ENCODE data around the gene F13B. TPM values are rescaled to one million over a fixed set of nuclear protein-coding genes. Genes with fewer than 3 reads are reported as not detected.

Gene F13B
- total RNA-seq, 1 experiment from 2014 or later, result not detected

GRCh38 chr1:197106869-197107268, 39.8 kb upstream of the F13B start:
- Histone ChIP-seq H3K79me2 (ENCODE audit: insufficient read depth, low read length) (peaks cover 28% of the 10 kb centered on the region), H3K27ac (ENCODE audit: low read depth, low read length) (no peak overlapping the region), H3K4me2 (ENCODE audit: low read length) (no peak overlapping the region), H3K27me3 (ENCODE audit: insufficient read depth, low read length) (no peaks in the 10 kb centered on the region), H3K4me3 (replicated peaks in 1 of 2; ENCODE audit: low read depth in 1 of 2, low read length in 2 of 2) (no peak overlapping the region), H3K4me1 (ENCODE audit: control insufficient read depth in 1 of 2, insufficient read depth in 2 of 2, low read length in 2 of 2) (no peaks in the 10 kb centered on the region), H3K9ac (ENCODE audit: low read length) (no peak overlapping the region), H3K9me2 (ENCODE audit: insufficient read depth) (no peaks in the 10 kb centered on the region), H3K36me3 (ENCODE audit: control insufficient read depth in 1 of 2, insufficient read depth in 2 of 2, low read length in 2 of 2) (peaks cover 14 to 21% of the 10 kb centered on the region in 2 experiments; a peak in 3 of 4 replicates), H2AFZ (ENCODE audit: low read depth, low read length, poor library complexity, severe bottlenecking) (no peak overlapping the region), H3K9me3 (ENCODE audit: control insufficient read depth in 1 of 2, insufficient read depth in 1 of 2, low read depth in 1 of 2, low read length in 2 of 2) (no peaks in the 10 kb centered on the region), H4K20me1 (ENCODE audit: insufficient read depth) (no peaks in the 10 kb centered on the region)
- CTCF ChIA-PET, result no interaction called here
- POLR2A ChIA-PET, result no interaction called here
- TF ChIP-seq SP1 (IDR thresholded peaks at IDR 0.05; ENCODE audit: low read depth) (no peak), YY1 (IDR thresholded peaks at IDR 0.05; ENCODE audit: extremely low read depth, insufficient replicate concordance, low read depth, low read length) (no peak), POLR2A (IDR thresholded peaks at IDR 0.05; ENCODE audit: borderline replicate concordance, extremely low read depth, insufficient read depth, insufficient read length) (no peak), EGR1 (IDR thresholded peaks at IDR 0.05; ENCODE audit: low read depth) (no peak), EZH2phosphoT487 (IDR thresholded peaks at IDR 0.05; ENCODE audit: borderline replicate concordance) (no peak), POLR2AphosphoS5 (IDR thresholded peaks at IDR 0.05; ENCODE audit: low read depth, low read length) (no peak)
- no peak for DNase-seq (ENCODE audit: low read depth, low spot score)
- intact Hi-C loops (cut with micrococcal nuclease), result no loop called here
- BruUV-seq (replicated peaks), result no TSS peak
- ATAC-seq, result no peak
- RAD21 ChIA-PET (ENCODE audit: low non-redundant PET in 1 of 2, low total read pairs in 2 of 2, uncharacterized antibody in 2 of 2, unreplicated experiment in 2 of 2), result no interaction called here

GRCh38 chr1:197103300-197103699, 36.2 kb upstream of the F13B start:
- H3K36me3 ChIP-seq (ENCODE audit: control insufficient read depth in 1 of 2, insufficient read depth in 2 of 2, low read length in 2 of 2), result peaks cover 14 to 21% of the 10 kb centered on the region in 2 experiments; a peak in 3 of 4 replicates
- no peak overlapping the region for H3K4me3 ChIP-seq (replicated peaks in 1 of 2; ENCODE audit: low read depth in 1 of 2, low read length in 2 of 2)
- 0 out of 2 replicates have a peak, but pooled peaks cover 11% of the 10 kb centered on the region for H3K79me2 ChIP-seq (ENCODE audit: insufficient read depth, low read length)
- no TSS peak for BruUV-seq (replicated peaks)
- no peak overlapping the region for H2AFZ ChIP-seq (ENCODE audit: low read depth, low read length, poor library complexity, severe bottlenecking)
- RAD21 ChIA-PET (ENCODE audit: low non-redundant PET in 1 of 2, low total read pairs in 2 of 2, uncharacterized antibody in 2 of 2, unreplicated experiment in 2 of 2), result interaction anchor here in 1 of 2 experiments (0.6 kb wide), 1 partner anchor 251 kb away, joined by 3 read pairs; no protein-coding TSS in a partner anchor
- POLR2A ChIA-PET, result no interaction called here
- intact Hi-C loops (cut with micrococcal nuclease), result no loop called here
- H3K9ac ChIP-seq (ENCODE audit: low read length), result no peak overlapping the region
- H3K9me2 ChIP-seq (ENCODE audit: insufficient read depth), result no peaks in the 10 kb centered on the region
- CTCF ChIA-PET, result interaction anchor here (0.6 kb wide), 1 partner anchor 687 kb away, joined by 3 read pairs; no protein-coding TSS in a partner anchor
- ATAC-seq, result no peak
- no peak for DNase-seq (ENCODE audit: low read depth, low spot score)
- no peaks in the 10 kb centered on the region for H3K27me3 ChIP-seq (ENCODE audit: insufficient read depth, low read length)
- H3K4me1 ChIP-seq (ENCODE audit: control insufficient read depth in 1 of 2, insufficient read depth in 2 of 2, low read length in 2 of 2), result no peaks in the 10 kb centered on the region
- TF ChIP-seq CEBPB (IDR thresholded peaks at IDR 0.05; ENCODE audit: low read depth) (no peak), YY1 (IDR thresholded peaks at IDR 0.05; ENCODE audit: extremely low read depth, insufficient replicate concordance, low read depth, low read length) (no peak), EZH2 (IDR thresholded peaks at IDR 0.05) (no peak), FOSL1 (IDR thresholded peaks at IDR 0.05; ENCODE audit: low read depth) (no peak), EGR1 (IDR thresholded peaks at IDR 0.05; ENCODE audit: low read depth) (no peak), TCF7L2 (IDR thresholded peaks at IDR 0.05; ENCODE audit: borderline replicate concordance, extremely low read depth, insufficient read depth, insufficient read length) (no peak), REST (IDR thresholded peaks at IDR 0.05; ENCODE audit: low read depth) (no peak), POLR2AphosphoS5 (IDR thresholded peaks at IDR 0.05; ENCODE audit: low read depth, low read length) (no peak), CBX3 (IDR thresholded peaks at IDR 0.05; ENCODE audit: low read depth) (no peak), MAX (IDR thresholded peaks at IDR 0.05) (no peak), ZNF274 (IDR thresholded peaks at IDR 0.05; ENCODE audit: low read depth, low read length) (no peak), EZH2phosphoT487 (IDR thresholded peaks at IDR 0.05; ENCODE audit: borderline replicate concordance) (no peak), SIN3A (IDR thresholded peaks at IDR 0.05; ENCODE audit: low read depth) (no peak), ATF3 (IDR thresholded peaks at IDR 0.05) (no peak), ELF1 (IDR thresholded peaks at IDR 0.05; ENCODE audit: borderline replicate concordance, low read depth) (no peak), SP1 (IDR thresholded peaks at IDR 0.05; ENCODE audit: low read depth) (no peak)
- H3K27ac ChIP-seq (ENCODE audit: low read depth, low read length), result no peak overlapping the region
- H3K4me2 ChIP-seq (ENCODE audit: low read length), result no peak overlapping the region
- H4K20me1 ChIP-seq (ENCODE audit: insufficient read depth), result no peaks in the 10 kb centered on the region
- no peaks in the 10 kb centered on the region for H3K9me3 ChIP-seq (ENCODE audit: control insufficient read depth in 1 of 2, insufficient read depth in 1 of 2, low read depth in 1 of 2, low read length in 2 of 2)

All from HCT116 (cell line).